HG03558 (cell line): ENCODE data around the gene CENPK.
"Not testable (repeated sequence)": the region's sequence is repeated elsewhere in the genome, so short reads cannot be mapped to it uniquely, and the experiment has no call there.

ENCODE experiments used
- ATAC-seq: cut with Tn5 transposase; IDR thresholded peaks from one replicate; pipeline ENCODE4 v1.9.1; 2021; ENCODE audit warnings: moderate number of reproducible peaks; ENCODE audit not compliant: unreplicated experiment; ENCODE audit errors: extremely low read depth

CENPK gene

GRCh38 chr5:65512170-65512937, 50.6 kb downstream of the CENPK start:
- no peak for ATAC-seq

GRCh38 chr5:65508978-65509377, 54.0 kb downstream of the CENPK start:
- no peak for ATAC-seq

- no peak for ATAC-seq
Measured at GRCh38 chr5:65506961-65507360, 56.0 kb downstream of the CENPK start.

GRCh38 chr5:65489119-65489518, 73.8 kb downstream of the CENPK start:
- no peak for ATAC-seq

GRCh38 chr5:65488038-65488687, 74.8 kb downstream of the CENPK start:
- ATAC-seq = not testable (repeated sequence)

- ATAC-seq = not testable (repeated sequence)
Measured at GRCh38 chr5:65486803-65487202, 76.2 kb downstream of the CENPK start.

GRCh38 chr5:65485405-65485804, 77.6 kb downstream of the CENPK start:
- no peak for ATAC-seq

GRCh38 chr5:65483546-65484346, 79.2 kb downstream of the CENPK start:
- peak; percentile 49 for ATAC-seq

GRCh38 chr5:65482736-65483545, 80.0 kb downstream of the CENPK start:
- ATAC-seq = no peak

GRCh38 chr5:65482296-65482735, 80.7 kb downstream of the CENPK start:
- no peak for ATAC-seq

GRCh38 chr5:65481635-65482295, 81.2 kb downstream of the CENPK start, which contains the start of gene ADAMTS6:
ADAMTS6 (minus strand) TSS chr5:65481920; CDS start chr5:65473673, 8,247 bp downstream.
- peak; percentile 39 for ATAC-seq

GRCh38 chr5:65481171-65481581, 81.8 kb downstream of the CENPK start:
- no peak for ATAC-seq

GRCh38 chr5:65480306-65480865, 82.6 kb downstream of the CENPK start:
- no peak for ATAC-seq

- ATAC-seq = no peak
Measured at GRCh38 chr5:65479527-65479926, 83.4 kb downstream of the CENPK start.

- no peak for ATAC-seq
Measured at GRCh38 chr5:65478336-65478735, 84.6 kb downstream of the CENPK start.

GRCh38 chr5:65475895-65476294, 87.1 kb downstream of the CENPK start:
- ATAC-seq = no peak

- no peak for ATAC-seq
Measured at GRCh38 chr5:65475336-65475735, 87.6 kb downstream of the CENPK start.

GRCh38 chr5:65474130-65474711, 88.7 kb downstream of the CENPK start:
- no peak for ATAC-seq

GRCh38 chr5:65468633-65469032, 94.3 kb downstream of the CENPK start:
- ATAC-seq = no peak
